GM18873 (cell line): ENCODE measurements around the gene CD5L.

Experiments
- ATAC-seq: cut with Tn5 transposase; IDR thresholded peaks from one replicate; pipeline ENCODE4 v1.9.1; 2021; ENCODE audit warnings: mild to moderate bottlenecking, moderate library complexity, moderate number of reproducible peaks; ENCODE audit not compliant: unreplicated experiment, low FRiP score

CD5L gene

DNA sequence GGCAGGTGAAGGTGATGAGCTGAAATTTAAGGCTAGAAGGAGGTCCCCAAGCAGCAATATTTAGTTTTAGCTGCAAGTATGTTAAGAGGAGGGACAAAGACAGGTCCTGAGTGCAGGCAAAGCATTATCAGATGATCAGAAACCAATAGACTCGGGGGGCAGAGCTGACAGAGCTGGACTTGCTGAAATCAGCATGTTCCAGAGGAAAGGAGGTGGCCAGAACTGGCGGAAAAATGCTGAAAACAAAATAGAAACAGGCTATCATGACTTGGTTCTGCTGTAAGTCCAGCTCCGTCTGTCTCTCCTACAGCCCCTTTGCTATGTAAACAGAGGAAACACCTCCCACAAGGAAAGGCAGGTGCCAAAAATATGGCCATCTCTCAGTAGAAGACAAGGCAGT, at the start of gene CD5L:
CD5L (minus strand) TSS at position 101 of the 400 bp plus-strand sequence. CDS start 107 bp downstream, outside the sequence.
- ATAC-seq: no peak

DNA sequence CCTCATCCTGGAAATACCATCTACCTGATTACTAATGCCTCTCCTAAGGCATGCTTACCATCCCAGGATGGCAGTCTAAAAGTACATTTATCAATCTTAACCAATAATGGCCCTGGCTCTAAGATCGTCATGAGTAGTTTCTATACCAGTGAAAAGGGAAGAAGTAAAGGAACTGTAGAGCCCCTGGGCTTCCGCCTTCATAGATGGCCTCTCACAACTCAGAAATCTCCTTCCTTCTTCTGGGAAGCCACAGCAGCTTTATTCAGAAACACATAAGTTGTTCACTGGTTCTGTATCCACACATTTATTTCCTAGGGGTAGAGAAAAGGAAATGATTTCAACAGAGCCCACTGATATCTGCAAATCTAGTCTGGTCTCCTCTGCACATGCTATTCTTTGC, 41.0 kb upstream of the CD5L start:
- ATAC-seq: no peak

DNA sequence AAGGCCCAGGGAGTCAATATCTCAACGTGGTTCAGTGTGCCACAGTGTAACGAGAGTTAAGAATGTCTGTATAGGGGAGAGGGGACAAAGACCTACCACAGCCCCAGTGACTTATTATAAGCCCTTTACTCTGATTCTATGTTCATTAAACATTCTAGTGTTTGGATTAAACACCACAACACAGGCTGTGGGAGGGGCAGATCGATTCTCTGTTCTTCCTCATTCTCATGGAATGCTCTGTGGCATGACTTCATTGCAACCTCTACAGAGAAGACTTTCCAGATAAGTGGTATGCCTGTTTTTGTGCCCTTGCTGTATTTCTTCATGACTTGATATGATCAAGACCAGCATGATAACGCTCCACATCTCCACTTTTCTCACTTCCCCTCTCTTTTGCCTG, 39.0 kb upstream of the CD5L start:
- no peak for ATAC-seq

DNA sequence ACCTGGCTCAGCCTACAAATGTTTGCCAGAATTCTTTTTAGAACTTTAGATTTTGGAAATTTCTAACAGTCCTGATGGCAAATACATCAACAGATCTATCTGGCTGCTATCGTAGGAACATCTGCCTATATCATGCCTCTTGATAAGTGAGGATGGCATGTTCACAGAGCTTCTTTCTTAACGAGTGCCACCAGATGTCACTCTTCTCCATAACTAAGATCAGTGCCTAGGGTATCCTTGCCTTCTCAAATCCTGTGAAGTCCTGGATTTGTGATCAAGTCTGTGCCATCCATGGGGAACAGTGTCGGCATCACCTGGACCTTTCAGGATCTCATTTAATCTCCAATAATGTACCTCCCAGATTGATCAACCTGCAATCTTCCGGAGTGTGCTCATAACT, 36.5 kb upstream of the CD5L start:
- no peak for ATAC-seq

DNA sequence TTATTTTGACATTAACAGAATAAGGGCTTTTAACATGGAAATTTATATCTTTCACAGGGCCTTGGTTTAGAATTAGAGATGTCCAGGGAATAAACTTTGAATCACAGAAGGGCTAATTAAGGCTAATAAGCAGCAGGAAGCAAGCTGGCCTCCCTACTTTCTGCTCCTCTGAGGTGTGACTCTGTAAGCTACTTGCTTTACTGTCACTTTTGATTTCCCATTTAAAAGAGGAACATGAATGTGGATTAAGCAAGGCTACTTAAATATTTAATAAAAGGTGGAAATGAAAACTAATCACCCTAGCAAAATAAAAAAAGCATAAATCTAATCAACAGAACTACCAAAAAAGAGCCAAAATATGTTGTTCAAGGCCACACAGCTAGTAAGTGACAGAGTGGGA, 28.9 kb upstream of the CD5L start:
- no peak for ATAC-seq

DNA sequence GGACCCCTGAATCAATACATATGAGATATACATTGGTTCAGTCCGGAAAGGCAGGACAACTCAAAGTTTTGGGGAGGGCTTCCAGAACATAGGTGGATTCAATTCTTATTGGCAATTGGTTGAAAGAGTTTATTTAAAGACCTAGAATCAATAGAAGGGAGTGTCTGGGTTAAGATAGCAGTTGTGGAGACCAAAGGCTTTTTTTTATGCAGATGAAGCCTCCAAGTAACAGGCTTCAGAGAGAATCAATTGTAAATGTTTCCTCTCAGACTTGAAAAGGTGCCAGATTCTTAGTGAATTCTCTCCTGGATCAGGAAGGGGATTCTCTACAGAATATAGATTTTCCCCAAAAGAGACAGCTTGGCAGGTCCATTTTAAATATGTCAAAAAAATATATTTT, 27.0 kb upstream of the CD5L start:
- ATAC-seq: no peak

DNA sequence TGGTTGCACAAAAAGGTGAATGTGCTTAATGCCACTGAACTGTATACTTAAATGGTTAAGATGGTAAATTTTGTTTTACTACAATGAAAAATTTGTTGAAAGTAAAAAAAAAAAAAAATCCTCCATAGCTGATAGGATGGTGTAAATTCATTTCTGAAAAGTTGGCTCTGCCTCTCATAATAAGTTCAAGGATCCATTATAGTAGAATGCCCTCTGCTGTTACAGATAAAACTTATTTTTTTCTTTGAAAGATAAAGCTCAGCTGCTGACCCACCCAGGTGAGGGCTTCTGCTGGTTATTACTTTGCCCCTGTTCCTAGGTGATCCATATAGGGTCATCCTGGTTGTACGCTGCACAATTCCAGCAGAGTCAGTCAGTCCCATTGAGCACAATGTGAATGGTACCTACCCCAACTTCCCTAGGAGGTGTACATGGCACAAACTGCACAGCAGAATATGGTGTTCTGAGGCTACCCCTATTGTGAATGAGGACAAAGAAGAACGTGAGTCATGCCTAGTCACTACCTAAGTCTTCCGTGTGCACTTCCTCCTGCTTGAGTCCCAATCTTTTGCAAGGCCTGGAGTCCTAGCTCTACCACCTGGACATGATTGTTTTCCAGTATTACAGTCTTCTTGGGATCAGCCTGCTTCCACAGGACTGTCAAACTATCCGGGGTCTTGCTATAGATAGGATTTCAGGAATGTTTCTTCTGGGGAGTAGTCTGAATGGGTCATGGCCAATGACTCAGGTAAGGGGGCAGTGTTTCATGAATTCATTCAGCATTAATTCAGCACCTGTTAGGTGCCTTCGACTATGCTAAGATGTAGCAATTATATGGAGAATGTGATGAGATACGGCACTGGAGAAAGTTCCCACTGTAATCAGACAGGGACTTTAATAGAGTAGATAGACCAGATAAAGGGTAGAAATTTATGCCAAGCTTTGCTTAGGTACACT, 20.8 kb upstream of the CD5L start:
- ATAC-seq: no peak

DNA sequence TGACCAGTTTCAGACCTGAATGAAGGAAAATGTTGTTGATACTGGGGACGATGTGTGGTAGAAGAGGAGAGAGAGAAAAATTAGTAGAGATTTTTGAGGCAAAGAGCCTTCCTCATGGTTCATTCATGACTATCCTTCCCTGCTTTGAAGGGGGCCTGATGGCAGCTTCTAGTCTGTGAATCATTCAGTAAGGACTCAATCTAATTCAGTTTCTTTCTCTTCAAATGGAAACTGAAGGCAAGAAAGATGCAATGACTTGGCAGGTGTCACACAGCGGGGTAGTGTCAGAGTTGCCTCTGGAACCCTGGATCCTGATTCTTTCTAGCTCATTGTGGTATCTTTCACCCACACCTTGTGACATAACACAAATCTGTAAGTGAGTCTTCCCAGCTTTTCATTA, 14.9 kb upstream of the CD5L start:
- ATAC-seq: no peak

DNA sequence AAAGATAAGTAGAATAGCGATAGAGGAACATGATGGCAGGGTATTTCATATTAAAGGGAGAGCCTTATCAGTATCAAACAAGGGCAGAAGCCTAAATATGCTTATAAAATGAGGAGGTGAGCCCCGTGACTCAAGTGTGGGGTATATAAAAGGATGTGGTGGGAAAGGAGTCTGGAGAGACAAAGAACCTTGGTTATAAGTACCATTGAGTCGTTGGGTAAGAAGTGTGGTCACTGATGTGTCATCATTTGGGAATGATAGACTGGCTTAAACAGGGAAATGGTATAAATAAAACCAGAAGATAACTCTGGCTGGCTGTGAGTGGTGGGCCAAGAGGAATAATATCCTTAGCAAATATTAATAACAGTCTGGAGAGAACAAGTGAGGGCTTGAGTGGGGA, 10.9 kb upstream of the CD5L start:
- ATAC-seq: no peak

DNA sequence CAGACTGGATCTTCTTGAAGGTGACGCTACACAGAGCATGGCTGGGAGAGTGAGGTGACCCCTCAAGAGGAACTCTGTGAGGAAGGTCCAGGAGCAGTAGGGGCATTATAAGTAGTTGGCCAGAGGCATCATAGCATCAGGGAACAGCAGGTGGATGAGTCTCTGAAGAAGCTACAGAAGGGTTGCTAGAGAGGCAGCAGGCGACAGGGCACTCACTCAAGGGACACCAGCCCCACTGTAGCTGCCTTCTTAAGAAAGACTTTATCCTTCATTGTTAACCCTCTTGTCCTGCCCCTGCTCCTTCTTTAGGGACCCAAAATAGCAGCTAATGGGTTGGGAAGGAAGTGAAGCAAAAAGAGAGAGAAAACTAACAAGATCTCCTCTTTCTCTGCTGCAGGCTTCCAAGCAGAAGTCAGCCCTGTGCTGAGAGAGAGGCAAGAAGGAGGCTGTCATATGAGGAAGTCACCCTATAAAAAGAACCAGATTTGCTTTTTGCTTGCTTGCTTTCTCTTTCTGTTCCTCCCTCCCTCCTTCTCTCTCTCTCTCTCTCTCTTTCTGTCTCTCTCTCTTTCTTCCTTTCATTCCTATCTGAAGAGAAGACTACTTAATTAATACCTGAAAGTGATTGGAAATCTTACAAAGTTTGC, 7.7 kb upstream of the CD5L start:
- ATAC-seq: no peak

DNA sequence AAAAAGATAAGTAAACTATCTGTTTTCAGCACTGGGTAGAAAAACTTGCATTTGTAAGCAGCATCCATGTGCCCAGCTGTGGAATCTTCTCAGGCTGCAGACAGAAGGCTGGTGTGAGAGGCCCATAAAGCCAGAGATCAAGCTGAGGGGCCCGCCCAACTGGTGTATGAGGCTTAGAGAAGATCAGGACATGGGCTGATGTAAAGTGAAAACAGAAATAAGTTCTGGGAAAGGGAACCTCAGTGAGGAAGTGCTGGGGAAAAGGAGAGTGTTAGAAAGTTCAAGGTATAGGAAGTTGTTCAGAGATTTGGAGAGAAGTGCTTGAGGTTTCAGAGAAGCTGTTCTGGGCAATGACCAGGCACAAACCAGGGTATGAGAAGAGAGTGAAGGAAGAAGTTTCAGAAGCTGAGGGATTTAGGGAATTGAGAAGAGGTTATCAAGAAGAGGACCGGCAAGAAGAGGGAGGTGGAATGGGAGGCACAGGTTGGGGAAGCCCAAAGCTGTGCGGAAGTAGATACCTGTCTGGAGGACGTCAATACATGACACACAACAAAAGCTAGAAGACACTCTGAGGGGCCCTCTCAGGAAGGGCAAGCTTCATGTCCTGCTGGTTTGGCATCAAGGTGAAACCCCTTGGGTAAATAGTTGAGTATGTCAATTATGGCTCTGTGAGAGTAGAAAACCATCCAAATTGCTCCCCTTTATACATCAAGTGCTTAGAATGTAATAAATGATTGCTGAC, 2.7 kb upstream of the CD5L start:
- no peak for ATAC-seq

DNA sequence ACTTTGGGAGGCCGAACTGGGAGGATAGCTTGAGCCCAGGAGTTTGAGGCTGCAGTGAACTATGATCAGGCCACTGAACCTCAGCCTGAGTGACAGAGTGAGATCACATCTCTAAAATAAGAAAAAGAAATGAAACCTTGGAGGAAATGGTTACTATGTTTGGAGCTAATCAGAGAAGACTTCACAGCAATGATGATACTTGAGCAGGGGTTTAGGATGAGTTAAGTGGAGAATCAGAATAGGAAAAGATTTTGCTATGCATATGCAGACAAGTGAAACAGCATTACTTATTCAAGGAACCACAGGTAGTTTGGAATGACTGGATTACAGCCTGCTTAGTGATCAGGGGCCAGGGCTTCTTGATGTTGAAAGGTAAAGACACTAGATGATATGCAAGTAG, 1.3 kb upstream of the CD5L start:
- no peak for ATAC-seq

DNA sequence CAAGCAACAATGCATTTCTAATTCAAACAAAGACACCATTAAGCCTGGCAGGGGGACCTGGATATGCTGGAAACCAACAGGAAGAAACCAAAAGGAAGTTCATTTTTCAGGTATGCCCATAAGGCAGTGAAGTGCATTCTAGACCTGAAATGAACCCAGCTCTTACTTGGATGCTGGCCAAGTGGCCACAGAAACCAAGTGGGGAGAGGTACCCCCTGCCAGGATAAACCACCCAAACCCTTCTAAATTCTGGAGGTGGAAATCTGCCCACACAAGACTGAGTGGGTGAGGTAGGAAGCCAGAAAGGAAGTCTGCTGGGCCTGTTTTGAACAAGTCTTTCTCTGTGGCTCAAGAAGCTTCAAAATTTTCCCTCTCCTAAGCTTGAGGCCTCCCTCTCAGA, 2.6 kb downstream of the CD5L start:
- ATAC-seq: no peak

DNA sequence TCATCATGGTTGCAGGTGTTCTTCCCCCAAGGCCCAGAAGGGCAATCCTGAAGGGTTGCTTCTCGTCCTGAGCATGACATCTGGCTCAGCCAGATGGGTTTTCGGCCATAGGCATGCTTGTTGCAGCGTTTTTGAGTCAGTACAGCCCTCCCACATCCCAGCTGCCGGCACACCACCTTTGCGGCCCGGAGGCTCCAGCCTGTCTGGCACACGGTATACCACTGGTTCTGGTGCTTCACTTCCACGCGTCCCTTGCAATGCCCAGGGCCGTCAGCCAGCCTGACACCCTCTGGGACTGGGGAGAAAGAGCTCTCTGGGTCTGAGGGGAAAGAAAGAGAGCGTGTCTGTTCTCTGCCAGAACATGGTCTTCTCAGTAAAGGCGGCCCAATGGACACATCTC, 7.2 kb downstream of the CD5L start:
- no peak for ATAC-seq

DNA sequence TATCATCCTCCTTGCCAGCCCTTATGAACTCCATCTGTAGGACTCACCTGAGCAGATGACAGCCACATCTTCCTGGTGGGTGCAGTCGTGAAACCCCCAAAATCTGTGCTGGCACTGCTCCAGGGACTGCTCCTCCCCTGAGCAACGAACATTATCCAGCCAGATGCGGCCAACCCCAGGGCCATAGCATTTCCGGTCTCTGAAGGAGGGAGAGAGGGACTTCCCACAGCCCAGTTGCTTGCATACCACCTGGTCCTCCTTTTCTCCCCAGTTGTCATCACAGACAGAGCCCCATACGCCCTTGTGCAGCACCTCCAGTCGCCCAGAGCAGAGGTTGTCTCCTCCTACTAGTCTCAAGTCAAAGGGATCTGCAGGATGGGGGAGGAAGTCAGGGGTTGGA, 8.5 kb downstream of the CD5L start:
- no peak for ATAC-seq

DNA sequence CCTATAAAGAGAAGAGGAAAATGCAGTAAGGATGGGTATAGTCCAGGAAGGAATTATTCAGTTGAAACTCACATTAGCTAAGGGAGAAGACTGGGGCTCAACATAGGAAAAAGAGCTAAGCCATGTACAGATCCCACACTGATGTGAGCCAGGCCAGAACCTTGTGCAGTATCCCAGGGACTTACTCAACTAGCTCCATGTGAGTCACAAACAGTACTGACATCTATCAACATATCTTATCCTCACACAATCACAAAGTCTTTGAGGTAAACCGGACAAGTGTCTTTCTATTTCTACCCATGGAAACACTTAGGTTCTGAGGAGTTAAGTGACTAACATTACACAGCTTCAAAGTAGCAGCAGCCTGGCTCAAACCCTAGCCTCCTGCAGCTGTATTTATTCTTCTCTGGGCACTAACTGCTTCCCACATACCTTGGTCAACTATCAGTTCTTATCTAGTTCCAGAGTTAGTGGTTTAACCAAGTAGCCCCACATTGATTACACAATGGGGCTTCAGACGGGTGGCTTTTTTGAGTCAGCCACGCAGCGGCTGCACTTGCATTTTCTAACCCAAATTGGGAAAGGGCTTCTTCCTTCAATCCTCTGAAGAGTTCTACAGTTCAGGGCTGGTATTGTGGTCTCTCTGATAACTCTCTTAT, 9.5 kb downstream of the CD5L start:
- ATAC-seq: no peak

DNA sequence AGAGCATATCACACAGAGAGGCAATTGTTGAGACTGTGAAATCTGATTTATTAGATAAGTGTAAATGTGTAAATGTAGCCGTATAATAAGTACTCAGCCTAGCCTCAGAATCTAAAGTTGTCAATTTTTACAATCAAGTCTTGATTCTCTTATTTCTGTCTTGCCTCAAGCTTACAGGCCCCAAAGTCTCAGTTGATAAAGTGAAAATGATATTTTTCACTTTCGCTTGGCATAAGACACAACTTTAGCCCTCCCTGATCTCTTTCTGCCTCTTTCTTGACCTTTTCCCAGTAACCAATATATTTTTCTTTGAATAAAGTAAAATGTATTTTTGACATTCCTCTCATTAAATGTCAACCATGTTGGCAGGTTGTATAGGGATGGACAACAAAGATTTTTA, 10.7 kb downstream of the CD5L start:
- ATAC-seq: no peak

DNA sequence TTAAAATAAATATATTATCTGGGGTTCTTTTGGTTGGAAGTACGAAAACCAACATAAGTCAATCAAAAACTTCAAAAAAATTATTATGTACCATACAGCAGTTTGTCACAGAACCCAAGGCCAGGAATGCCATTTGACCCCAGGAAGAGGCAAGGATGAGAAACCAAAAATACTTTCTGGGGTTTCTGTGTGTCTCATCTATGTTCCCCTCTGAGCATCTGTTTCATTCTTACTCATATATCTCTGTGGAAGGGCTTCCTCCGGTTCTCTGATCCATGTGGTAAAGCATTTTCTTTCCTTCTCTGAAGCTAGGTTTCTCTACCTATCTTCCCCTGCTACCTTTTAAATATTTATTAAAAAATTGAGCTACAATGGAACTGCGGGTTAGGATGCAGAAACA, 11.9 kb downstream of the CD5L start:
- no peak for ATAC-seq

DNA sequence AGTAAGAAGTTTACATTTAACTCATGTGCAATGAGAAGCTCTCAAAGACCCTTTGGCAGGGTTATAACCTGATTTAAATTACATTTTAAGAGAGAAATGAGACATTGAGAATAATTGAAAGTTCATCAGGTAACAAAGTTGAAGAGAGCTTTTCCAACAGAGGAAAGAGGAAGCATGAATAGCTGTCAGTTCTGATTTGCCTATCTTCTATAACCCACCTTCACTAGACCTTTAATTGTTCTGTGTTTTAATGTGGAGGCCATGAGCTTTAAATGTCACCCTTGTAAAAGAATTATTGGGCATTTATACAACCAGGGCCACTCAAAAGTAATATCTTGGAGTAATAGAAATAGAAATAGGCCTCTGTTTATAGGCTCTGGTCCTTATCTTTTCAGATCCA, 12.4 kb downstream of the CD5L start:
- no peak for ATAC-seq

DNA sequence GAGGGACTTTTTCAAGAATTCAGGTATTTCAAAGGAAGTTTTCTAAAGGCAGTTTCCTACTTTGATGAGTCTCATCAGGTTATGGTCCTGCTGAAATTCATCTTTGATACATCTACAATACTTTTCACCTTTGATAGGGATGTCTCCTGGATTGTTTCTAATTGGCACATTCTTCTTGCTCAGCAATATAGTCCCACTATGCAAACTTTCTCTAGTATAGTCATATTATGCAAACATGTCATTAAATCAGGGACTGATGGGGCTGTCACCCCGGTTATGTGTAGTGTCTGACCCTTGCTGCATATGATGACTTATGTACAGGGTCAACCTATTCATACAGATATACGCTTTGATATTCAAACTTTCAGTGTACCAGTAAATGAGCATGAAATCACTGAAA, 21.3 kb downstream of the CD5L start:
- ATAC-seq: no peak

DNA sequence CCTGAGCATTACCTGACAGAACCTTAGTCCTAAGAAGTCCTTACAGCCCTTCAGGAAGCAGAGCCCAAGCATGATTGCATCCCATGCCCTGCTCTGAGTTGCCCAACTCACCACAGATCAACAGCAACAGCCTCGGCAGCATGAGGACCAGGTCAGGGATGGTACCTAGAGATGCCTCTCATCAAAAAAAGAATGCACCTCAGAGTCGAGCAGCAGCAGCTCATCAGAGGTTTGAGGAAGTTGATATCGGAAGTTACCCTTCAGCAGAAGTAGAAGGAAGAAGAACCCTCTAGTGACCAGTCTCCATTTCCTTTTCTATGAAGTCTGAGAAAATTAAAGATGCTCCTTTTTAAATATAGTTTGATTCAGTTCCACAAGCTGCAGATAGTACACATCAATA, 21.7 kb downstream of the CD5L start, which contains the start of gene FCRL1:
FCRL1 (minus strand) TSS at position 225 of the 400 bp plus-strand sequence; CDS start at position 142, 83 bp downstream.
- no peak for ATAC-seq
